Spinal cord (tissue), 10 donors: ENCODE results near the gene CRADD. TPM values are rescaled to one million over a fixed set of nuclear protein-coding genes. Genes with fewer than 3 reads are reported as not detected.
"Not testable (repeated sequence)": the region's sequence is repeated elsewhere in the genome, so short reads cannot be mapped to it uniquely, and the experiment has no call there.

Experiments
- DNase-seq, 6 donors: peaks; one replicate each; pipeline versions ENCODE4 v3.0.0 to v3.0.0-alpha.2; 2013 to 2015; ENCODE audit warnings: low spot score in 6 of 6, low read depth in 4 of 6
- H3K27ac ChIP-seq: one replicate; pipeline ENCODE4 v1.5.1; 2013; ENCODE audit warnings: low read depth, low read length, control low read depth
- H3K27me3 ChIP-seq: one replicate; pipeline ENCODE4 v1.6.1; 2013; ENCODE audit warnings: low read length; ENCODE audit not compliant: control insufficient read depth, insufficient read depth
- H3K36me3 ChIP-seq: one replicate; pipeline ENCODE4 v1.6.1; 2013; ENCODE audit warnings: low read length; ENCODE audit not compliant: control insufficient read depth, insufficient read depth
- H3K4me1 ChIP-seq: one replicate; pipeline ENCODE4 v1.6.1; 2013; ENCODE audit warnings: low read length; ENCODE audit not compliant: control insufficient read depth, insufficient read depth
- H3K4me3 ChIP-seq: one replicate; pipeline ENCODE4 v1.5.1; 2013; ENCODE audit warnings: low read depth, low read length, control low read depth
- H3K9me3 ChIP-seq: one replicate; pipeline ENCODE4 v1.6.1; 2013; ENCODE audit warnings: low read length; ENCODE audit not compliant: control insufficient read depth, insufficient read depth
- WGBS: methylation state at CpG from one replicate; pipeline ENCODE4 v1.1.5; 2013; ENCODE audit warnings: missing lambda C conversion rate; ENCODE audit not compliant: insufficient coverage; 5-methylcytosine and 5-hydroxymethylcytosine counted together
- polyA plus RNA-seq, 2 donors: library from polyadenylated mRNA; unstranded; fragments of 120-200 nt; gene quantifications; one replicate each; pipeline ENCODE4 v1.2.1, GENCODE V29; 2013; ENCODE audit not compliant: insufficient read length in 2 of 2
- total RNA-seq, 2 donors: library from RNA; depleted of rRNA in 1 of 2; stranded (reverse); fragments of 120-200 nt in 1 of 2; fragments of >200 nt in 1 of 2; gene quantifications; one replicate each; pipeline versions ENCODE4 v1.2.3 to v1.2.4, GENCODE V29; 2013 to 2014
- donor health status: healthy.

CRADD gene
- total and polyA plus RNA-seq, 4 donors = 11.2 to 19.9 (median 15.2) TPM

GRCh38 chr12:93772003-93772700 is 95.0 kb downstream of the CRADD start:
- DNase-seq = peak in 1 of 6 donors; percentile 46
- Histone ChIP-seq H3K4me1 (peaks cover 3% of the 10 kb centered on the region), H3K4me3 (no peak overlapping the region), H3K27ac (no peak overlapping the region), H3K36me3 (no peaks in the 10 kb centered on the region), H3K9me3 (no peaks in the 10 kb centered on the region), H3K27me3 (no peaks in the 10 kb centered on the region)
- 60% methylated on average over 1 of the region's 3 CpGs for WGBS

GRCh38 chr12:93773122-93773871 is 96.1 kb downstream of the CRADD start:
- Histone ChIP-seq H3K36me3 (no peaks in the 10 kb centered on the region), H3K9me3 (no peaks in the 10 kb centered on the region), H3K4me3 (no peak overlapping the region), H3K27me3 (no peaks in the 10 kb centered on the region), H3K27ac (no peak overlapping the region), H3K4me1 (peaks cover 6% of the 10 kb centered on the region)
- DNase-seq = no peak
- WGBS = 92% methylated on average over 2 of the region's 5 CpGs

- peak in 1 of 6 donors; percentile 53 for DNase-seq
- Histone ChIP-seq H3K4me3 (no peak overlapping the region), H3K9me3 (no peaks in the 10 kb centered on the region), H3K36me3 (no peaks in the 10 kb centered on the region), H3K27me3 (no peaks in the 10 kb centered on the region), H3K27ac (peak overlapping the region; percentile 53), H3K4me1 (peaks cover 6% of the 10 kb centered on the region)
- 80% methylated on average over 1 of the region's 2 CpGs for WGBS
Observed at GRCh38 chr12:93776581-93777018, 99.4 kb downstream of the CRADD start.

GRCh38 chr12:93777254-93777653 is 100.1 kb downstream of the CRADD start:
- Histone ChIP-seq H3K27ac (peak overlapping the region; percentile 57), H3K9me3 (no peaks in the 10 kb centered on the region), H3K36me3 (no peaks in the 10 kb centered on the region), H3K4me1 (peaks cover 6% of the 10 kb centered on the region), H3K4me3 (no peak overlapping the region), H3K27me3 (no peaks in the 10 kb centered on the region)
- WGBS = no CpG with 5 or more reads among the region's 3 CpGs
- DNase-seq = peak in 2 of 6 donors; percentile 30 to 54

- Histone ChIP-seq H3K36me3 (no peaks in the 10 kb centered on the region), H3K27me3 (no peaks in the 10 kb centered on the region), H3K4me1 (peaks cover 6% of the 10 kb centered on the region), H3K9me3 (no peaks in the 10 kb centered on the region), H3K27ac (peak overlapping the region; percentile 57), H3K4me3 (no peak overlapping the region)
- WGBS = no CpG with 5 or more reads among the region's 5 CpGs
- peak in 1 of 6 donors; percentile 38 for DNase-seq
Observed at GRCh38 chr12:93778306-93778705, 101.1 kb downstream of the CRADD start.

GRCh38 chr12:93778766-93779165 is 101.6 kb downstream of the CRADD start:
- peak in 1 of 6 donors; percentile 70 for DNase-seq
- Histone ChIP-seq H3K9me3 (no peaks in the 10 kb centered on the region), H3K4me3 (no peak overlapping the region), H3K36me3 (no peaks in the 10 kb centered on the region), H3K27ac (no peak overlapping the region), H3K4me1 (peaks cover 6% of the 10 kb centered on the region), H3K27me3 (no peaks in the 10 kb centered on the region)
- WGBS = no CpG with 5 or more reads among the region's 3 CpGs

GRCh38 chr12:93780101-93780641 is 103.0 kb downstream of the CRADD start:
- no peaks in the 10 kb centered on the region for H3K27me3 ChIP-seq
- no CpG with 5 or more reads among the region's 8 CpGs for WGBS
- peaks cover 11% of the 10 kb centered on the region for H3K4me1 ChIP-seq
- H3K9me3 ChIP-seq = no peaks in the 10 kb centered on the region
- no peak for DNase-seq
- H3K4me3 ChIP-seq = no peak overlapping the region
- H3K36me3 ChIP-seq = no peaks in the 10 kb centered on the region
- no peak overlapping the region for H3K27ac ChIP-seq

GRCh38 chr12:93780886-93781285 is 103.7 kb downstream of the CRADD start:
- 91% methylated on average over 4 of the region's 4 CpGs for WGBS
- H3K27ac ChIP-seq, H3K27me3 ChIP-seq, H3K9me3 ChIP-seq, H3K4me3 ChIP-seq, H3K36me3 ChIP-seq, DNase-seq: not testable (repeated sequence)
- peaks cover 11% of the 10 kb centered on the region for H3K4me1 ChIP-seq

GRCh38 chr12:93781961-93782360 is 104.8 kb downstream of the CRADD start:
- H3K4me3 ChIP-seq, DNase-seq, H3K27me3 ChIP-seq, H3K9me3 ChIP-seq, H3K27ac ChIP-seq, H3K36me3 ChIP-seq, H3K4me1 ChIP-seq: not testable (repeated sequence)
- no CpG with 5 or more reads among the region's 4 CpGs for WGBS
